ENCODE data around the gene GRIK2. TPM values are rescaled to one million over a fixed set of nuclear protein-coding genes. Genes with fewer than 3 reads are reported as not detected.

GRIK2 gene
- total RNA-seq, 2 donors from 2014 or later: 7.7 to 12.1 TPM

GRCh38 chr6:101640131-101640530 lies 246.6 kb downstream of the GRIK2 start:
- no peak for DNase-seq (ENCODE audit: low spot score)
- no peaks in the 10 kb centered on the region for H3K27me3 ChIP-seq
- no peaks in the 10 kb centered on the region for H3K4me1 ChIP-seq
- no peaks in the 10 kb centered on the region for H3K9me3 ChIP-seq
- TF ChIP-seq CTCF (IDR thresholded peaks at IDR 0.05): no peak
- H3K27ac ChIP-seq: no peak overlapping the region
- H3K36me3 ChIP-seq: no peaks in the 10 kb centered on the region
- no peak overlapping the region for H3K4me3 ChIP-seq

GRCh38 chr6:101645770-101646169 lies 252.3 kb downstream of the GRIK2 start:
- Histone ChIP-seq H3K27ac (no peak overlapping the region), H3K4me3 (no peak overlapping the region), H3K4me1 (no peaks in the 10 kb centered on the region), H3K27me3 (no peaks in the 10 kb centered on the region), H3K36me3 (no peaks in the 10 kb centered on the region), H3K9me3 (no peaks in the 10 kb centered on the region)
- TF ChIP-seq CTCF (IDR thresholded peaks at IDR 0.05): no peak
- DNase-seq (ENCODE audit: low spot score): no peak

GRCh38 chr6:101650402-101651100 lies 257.0 kb downstream of the GRIK2 start:
- no peaks in the 10 kb centered on the region for H3K9me3 ChIP-seq
- no peaks in the 10 kb centered on the region for H3K27me3 ChIP-seq
- DNase-seq (ENCODE audit: low spot score): no peak
- H3K4me3 ChIP-seq: no peak overlapping the region
- no peaks in the 10 kb centered on the region for H3K36me3 ChIP-seq
- no peak overlapping the region for H3K27ac ChIP-seq
- no peak for TF ChIP-seq CTCF (IDR thresholded peaks at IDR 0.05)
- H3K4me1 ChIP-seq: no peaks in the 10 kb centered on the region

GRCh38 chr6:101652079-101652478 lies 258.6 kb downstream of the GRIK2 start:
- Histone ChIP-seq H3K9me3 (no peaks in the 10 kb centered on the region), H3K27ac (no peak overlapping the region), H3K4me1 (no peaks in the 10 kb centered on the region), H3K4me3 (no peak overlapping the region), H3K27me3 (no peaks in the 10 kb centered on the region), H3K36me3 (no peaks in the 10 kb centered on the region)
- no peak for TF ChIP-seq CTCF (IDR thresholded peaks at IDR 0.05)
- DNase-seq (ENCODE audit: low spot score): no peak

GRCh38 chr6:101655109-101655508 lies 261.6 kb downstream of the GRIK2 start:
- H3K4me3 ChIP-seq: no peak overlapping the region

More at GRCh38 chr6:101655109-101655508, 261.6 kb downstream of the GRIK2 start:
- H3K4me1 ChIP-seq: no peaks in the 10 kb centered on the region
- TF ChIP-seq CTCF (IDR thresholded peaks at IDR 0.05): no peak
- H3K27ac ChIP-seq: no peak overlapping the region
- no peaks in the 10 kb centered on the region for H3K9me3 ChIP-seq
- DNase-seq (ENCODE audit: low spot score): no peak
- H3K36me3 ChIP-seq: no peaks in the 10 kb centered on the region
- no peaks in the 10 kb centered on the region for H3K27me3 ChIP-seq

All from right atrium auricular region (tissue), 2 donors.